Epidermal melanocyte (primary cell): Measurements from ENCODE around the gene EIF3M.
"Not testable (repeated sequence)": the region's sequence is repeated elsewhere in the genome, so short reads cannot be mapped to it uniquely, and the experiment has no call there.

Experiments
- DNase-seq: peaks from one replicate; pipeline ENCODE4 v3.0.0; 2011; ENCODE audit warnings: low spot score; ENCODE audit not compliant: insufficient read length

EIF3M gene

DNA sequence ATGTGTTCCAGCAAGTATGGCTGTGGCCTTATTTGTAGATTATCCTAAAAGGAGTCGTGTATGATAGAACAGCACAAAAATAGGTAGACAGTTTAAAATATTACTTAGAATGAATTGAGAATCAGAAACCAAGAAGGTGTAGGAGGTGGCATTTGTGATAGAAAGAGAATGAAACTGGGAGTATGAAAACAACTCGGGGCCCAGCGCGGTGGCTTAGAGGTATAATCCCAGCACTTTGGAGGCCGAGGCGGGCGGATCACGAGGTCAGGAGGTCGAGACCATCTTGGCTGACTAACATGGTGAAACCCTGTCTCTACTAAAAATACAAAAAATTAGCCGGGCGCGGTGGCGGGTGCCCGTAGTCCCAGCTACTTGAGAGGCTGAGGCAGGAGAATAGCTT is 12.5 kb downstream of the EIF3M start:
- DNase-seq = not testable (repeated sequence)

DNA sequence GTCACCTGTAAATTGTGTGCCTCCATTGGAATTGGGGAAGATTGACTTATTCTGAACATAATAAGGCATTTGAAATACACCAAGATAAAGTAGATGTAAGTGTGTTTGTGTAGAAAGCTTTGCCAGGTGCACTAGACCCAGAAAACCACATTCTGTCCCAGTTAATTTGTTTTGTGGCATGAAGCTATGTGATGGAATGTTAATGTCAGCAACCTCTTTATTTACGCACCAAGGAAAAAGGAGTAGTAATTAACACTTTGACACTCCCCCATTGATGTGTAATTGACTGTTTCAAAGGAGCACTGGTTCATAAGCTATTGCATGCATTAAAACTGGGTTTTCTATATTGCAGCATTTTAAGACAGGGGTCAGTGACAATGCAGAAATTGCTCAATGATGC is 14.3 kb downstream of the EIF3M start:
- DNase-seq = no peak

DNA sequence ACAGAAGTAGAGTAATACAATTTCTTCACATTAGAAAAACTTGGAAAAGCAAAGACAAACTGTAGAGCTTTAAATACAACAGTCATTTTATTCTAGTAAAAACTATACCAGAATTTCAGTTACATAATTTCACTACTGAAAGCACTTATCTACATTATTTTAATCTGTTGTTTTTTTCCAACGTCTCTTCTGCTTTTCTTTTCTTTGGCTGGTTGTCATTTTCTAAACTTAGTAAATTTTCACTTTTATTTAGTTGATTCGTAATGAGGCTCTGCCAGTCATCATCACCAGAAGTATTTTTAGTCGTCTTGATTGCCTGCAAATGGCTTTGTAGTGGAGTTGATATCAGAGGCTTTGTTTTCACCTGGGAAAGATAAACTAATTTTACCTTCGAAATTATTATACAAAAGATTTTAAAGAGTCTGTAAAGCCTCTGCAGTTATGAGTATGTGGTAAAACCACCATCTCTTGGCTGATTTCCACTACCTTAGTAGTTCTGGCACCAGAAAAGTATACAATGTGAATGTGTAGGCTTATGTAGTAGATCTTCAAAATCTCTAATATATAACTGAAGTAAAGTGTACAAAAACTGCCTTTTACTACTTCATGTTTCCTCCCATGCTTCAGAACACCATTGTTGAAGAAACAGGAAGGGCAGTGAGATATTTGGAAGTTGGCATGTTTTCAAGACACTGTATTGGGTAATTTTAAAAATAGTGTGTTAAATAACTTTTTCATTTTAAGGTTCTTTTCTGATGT is 19.2 kb downstream of the EIF3M start:
- no peak for DNase-seq

DNA sequence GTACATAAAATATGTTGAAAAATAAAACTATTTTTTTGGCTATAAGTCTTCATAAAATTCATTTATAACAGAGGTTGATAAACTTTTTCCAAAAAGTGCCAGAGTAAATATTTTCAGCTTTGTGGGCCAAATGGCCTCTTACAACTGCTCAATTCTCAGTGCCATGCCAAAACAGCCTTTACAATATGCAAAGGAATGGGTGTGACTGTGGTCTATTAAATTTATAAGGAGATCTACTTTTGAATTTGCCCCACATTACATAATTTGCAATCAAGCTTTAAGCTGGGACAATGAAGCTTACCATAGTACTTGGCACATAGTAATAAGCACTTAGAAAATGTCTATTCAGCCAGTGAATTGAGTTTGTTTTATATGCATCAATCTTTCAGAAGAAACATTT is 22.6 kb downstream of the EIF3M start:
- DNase-seq = no peak

DNA sequence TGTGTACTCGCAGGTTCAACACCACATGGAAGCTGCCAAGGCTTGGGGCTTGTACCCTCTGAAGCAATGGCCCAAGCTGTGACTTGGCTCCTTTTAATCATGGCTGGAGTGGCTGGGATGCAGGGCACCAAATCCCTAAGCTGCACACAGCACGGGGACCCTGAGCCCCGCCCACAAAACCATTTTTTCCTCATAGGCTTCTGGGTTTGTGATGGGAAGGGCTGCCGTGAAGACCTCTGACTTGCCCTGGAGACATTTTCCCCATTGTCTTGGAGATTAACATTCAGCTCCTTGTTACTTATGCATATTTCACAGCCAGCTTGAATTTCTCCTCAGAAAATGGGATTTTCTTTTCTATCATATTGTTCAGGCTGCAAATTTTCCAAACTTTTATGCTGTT is 25.2 kb downstream of the EIF3M start:
- not testable (repeated sequence) for DNase-seq

DNA sequence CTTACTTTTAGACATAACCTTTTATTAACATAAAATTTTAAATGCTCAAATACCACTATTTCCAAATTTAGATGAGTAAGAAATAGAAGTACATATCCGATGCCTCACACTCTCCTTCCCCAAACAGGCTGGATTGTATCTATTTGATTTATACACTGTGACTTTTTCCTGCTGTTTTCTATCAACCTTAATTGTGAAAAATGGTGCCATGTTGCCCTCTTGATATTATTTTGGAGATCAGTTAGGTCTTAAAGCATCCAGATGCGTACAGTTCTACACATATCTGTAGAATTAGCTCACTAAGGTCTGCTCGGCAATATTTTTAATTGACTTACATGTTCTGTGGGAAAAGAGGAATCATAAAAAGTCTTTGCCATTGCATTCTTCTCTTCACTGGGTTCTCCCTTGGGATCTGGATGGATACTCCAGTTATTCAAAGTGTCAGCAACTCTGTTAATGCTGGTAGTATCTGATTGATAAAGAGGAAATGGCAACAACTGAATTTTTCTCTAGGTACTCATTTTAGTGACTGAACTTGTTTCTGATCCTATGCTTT is 27.2 kb downstream of the EIF3M start:
- no peak for DNase-seq

DNA sequence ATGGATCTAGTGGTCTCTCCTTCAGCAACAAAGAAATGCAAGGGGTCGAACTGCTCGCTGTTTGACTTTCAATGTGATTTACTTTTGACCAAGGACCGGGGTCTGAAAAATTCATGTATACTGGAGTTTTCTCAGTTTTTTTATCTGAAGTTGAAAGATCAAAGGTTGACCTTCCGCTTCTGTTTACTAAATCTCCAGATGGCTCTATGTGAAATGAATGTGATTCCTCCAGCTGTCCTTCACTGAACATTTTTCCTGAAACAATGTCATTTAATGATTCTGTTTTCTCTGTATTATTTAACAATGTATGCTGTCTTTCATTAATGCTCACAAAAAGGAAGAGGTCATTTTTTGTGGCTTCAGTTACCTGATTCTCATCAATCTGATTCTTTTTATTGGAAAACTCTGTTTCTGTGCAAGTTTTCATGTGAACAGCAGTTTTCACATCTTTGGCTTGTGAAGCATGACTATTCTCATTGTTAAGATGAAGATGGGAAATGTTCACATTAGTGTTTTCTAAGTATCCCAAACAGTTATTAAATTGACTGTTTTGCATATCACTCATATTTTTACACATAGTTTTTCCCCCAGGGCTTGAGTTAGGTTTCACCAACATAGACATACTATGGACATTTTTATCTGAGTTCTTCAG is 30.0 kb downstream of the EIF3M start:
- DNase-seq = no peak

DNA sequence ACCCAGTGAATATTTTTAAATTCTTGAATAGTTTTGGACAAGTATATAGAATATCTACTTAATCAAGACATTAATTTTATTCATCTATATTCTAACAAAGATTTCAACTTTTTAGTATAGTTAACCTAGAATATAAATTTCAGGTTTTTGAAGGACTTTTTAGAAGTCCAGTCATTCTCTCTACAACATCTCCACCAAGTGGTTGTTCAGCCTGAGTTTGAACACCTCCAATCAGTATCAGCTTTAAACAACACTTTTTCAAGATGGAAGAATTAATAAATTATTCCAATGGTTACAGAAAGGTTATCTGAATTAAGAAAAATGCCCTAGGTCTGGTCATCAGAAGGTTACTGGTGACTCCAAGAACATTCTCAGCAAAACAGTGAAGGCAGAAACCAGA is 31.8 kb downstream of the EIF3M start:
- DNase-seq = no peak

DNA sequence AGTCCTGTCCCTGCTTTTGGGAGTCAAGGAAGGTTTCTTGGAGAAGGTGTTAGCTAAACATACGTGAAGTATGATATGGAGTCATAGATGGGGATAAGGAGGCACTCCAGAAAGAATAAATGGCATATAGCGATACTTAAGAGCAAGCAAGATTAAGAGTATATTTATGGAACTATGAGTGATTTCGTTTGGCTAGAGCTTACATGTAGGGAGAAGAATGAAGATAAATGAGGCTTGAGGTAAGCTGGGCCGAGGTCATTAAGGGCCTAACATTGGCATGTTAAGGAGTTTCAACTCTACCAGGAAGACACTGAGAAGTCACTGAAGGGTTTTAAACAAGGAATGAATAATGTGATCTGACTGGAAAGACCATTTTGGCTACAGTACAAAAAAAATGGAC is 33.3 kb downstream of the EIF3M start:
- no peak for DNase-seq

DNA sequence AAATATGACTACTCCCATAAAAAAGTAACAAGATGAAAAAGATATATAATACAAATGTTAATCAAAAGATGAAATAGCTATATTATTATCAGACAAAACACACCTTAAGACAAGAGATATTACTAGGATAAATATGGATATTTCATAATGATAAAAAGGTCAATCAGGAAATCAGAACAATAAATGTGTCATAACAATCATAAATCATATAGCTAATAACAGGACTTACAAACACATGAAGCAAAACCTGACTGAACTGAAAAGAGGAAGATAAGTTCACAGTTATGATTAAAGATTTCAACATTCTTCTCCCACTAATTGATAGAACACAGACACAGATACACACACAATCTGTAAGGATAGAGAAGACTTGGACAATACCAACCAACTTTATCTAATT is 47.2 kb downstream of the EIF3M start:
- no peak for DNase-seq

DNA sequence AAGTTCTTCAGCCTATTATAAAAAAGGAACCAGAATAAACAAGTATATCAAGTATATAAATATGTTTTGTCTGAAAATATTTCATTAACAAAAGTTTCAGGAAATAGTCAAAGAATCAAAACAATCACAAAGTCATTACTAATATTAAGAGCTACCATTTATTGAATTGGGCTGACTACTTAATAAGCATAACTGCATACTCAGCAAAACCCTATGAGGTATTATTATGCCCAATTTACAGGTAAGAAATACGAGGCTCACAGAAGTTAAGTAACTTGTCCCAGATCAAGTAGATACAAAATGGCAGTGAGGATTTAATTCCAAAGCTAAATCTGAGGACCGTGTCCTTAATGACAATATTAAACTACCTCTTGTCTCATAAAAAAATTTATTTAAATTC is 52.2 kb downstream of the EIF3M start:
- no peak for DNase-seq

DNA sequence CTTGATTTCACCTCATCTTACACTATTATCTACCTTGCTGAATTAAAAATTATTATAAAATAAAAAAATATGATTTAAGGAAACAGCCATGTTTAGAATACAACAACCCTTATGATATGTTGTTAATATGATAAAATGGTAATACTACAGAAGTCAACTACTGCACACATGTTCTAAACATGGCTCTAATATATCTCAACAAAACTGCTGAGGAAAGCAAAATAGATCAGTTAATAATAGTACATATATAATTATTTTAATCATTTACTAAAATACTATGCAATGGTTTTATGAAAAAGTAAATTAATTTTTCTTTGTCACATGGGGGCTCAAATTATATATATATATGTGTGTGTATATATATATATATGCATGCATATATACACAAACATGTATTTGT is 57.7 kb downstream of the EIF3M start:
- DNase-seq = no peak

DNA sequence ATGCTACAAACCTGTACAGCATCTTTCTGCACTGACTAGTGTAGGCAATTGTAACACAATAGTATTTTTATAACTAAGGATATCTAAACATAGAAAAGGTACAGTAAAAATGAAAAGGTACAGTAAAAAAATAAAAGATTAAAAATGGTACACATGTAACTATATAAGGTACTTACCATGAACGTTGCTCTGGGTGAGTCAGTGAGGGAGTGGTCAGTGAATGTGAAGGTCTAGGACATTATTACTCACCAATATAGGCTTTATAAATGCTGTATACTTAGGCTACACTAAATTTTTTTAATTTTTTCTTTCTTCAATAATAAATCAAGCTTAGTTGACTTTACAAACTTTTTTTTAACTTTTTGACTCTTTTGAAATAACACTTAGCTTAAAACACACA is 59.9 kb downstream of the EIF3M start:
- no peak for DNase-seq
